ENCODE measurements around the gene PTPRF.

PTPRF gene

GRCh38 chr1:43600033-43601020 lies 69.6 kb downstream of the PTPRF start:
- no peaks in the 10 kb centered on the region for H4K20me1 ChIP-seq (ENCODE audit: insufficient read depth, low read length)
- DNase-seq (no peak), ATAC-seq (ENCODE audit: insufficient read depth, low read depth) (no peak)
- no peaks in the 10 kb centered on the region for H3K9me3 ChIP-seq (ENCODE audit: insufficient read depth, low read length, severe bottlenecking)
- no peaks in the 10 kb centered on the region for H3K36me3 ChIP-seq (ENCODE audit: insufficient read depth, low read length)
- no peak overlapping the region for H2AFZ ChIP-seq (ENCODE audit: low read depth, low read length)
- no peaks in the 10 kb centered on the region for H3K4me1 ChIP-seq (ENCODE audit: insufficient read depth, low read length)
- no peaks in the 10 kb centered on the region for H3K27me3 ChIP-seq (ENCODE audit: insufficient read depth, low read length, poor library complexity)
- H3K9ac ChIP-seq (ENCODE audit: low read depth, low read length): no peak overlapping the region
- no peak for TF ChIP-seq EZH2 (IDR thresholded peaks at IDR 0.05; ENCODE audit: borderline replicate concordance, low read depth, low read length, severe bottlenecking)
- no peak for TF ChIP-seq CTCF (IDR thresholded peaks at IDR 0.05; ENCODE audit: borderline replicate concordance, extremely low read depth, low read length, poor library complexity, severe bottlenecking)
- no peak overlapping the region for H3K4me2 ChIP-seq (ENCODE audit: insufficient read depth, low read length)
- H3K4me3 ChIP-seq (ENCODE audit: low read depth in 1 of 2, low read length in 2 of 2): no peak overlapping the region
- no peak overlapping the region for H3K27ac ChIP-seq (ENCODE audit: low read length)
- H3K79me2 ChIP-seq (ENCODE audit: insufficient read depth, low read length): no peaks in the 10 kb centered on the region

GRCh38 chr1:43602990-43603389 lies 72.3 kb downstream of the PTPRF start:
- H3K36me3 ChIP-seq (ENCODE audit: insufficient read depth, low read length): no peaks in the 10 kb centered on the region
- TF ChIP-seq EZH2 (IDR thresholded peaks at IDR 0.05; ENCODE audit: borderline replicate concordance, low read depth, low read length, severe bottlenecking) (no peak), CTCF (IDR thresholded peaks at IDR 0.05; ENCODE audit: borderline replicate concordance, extremely low read depth, low read length, poor library complexity, severe bottlenecking) (no peak)

GRCh38 chr1:43604192-43604591 lies 73.5 kb downstream of the PTPRF start:
- no peaks in the 10 kb centered on the region for H3K36me3 ChIP-seq (ENCODE audit: insufficient read depth, low read length)
- H2AFZ ChIP-seq (ENCODE audit: low read depth, low read length): no peak overlapping the region
- TF ChIP-seq CTCF (IDR thresholded peaks at IDR 0.05; ENCODE audit: borderline replicate concordance, extremely low read depth, low read length, poor library complexity, severe bottlenecking) (no peak), EZH2 (IDR thresholded peaks at IDR 0.05; ENCODE audit: borderline replicate concordance, low read depth, low read length, severe bottlenecking) (no peak)
- no peaks in the 10 kb centered on the region for H3K27me3 ChIP-seq (ENCODE audit: insufficient read depth, low read length, poor library complexity)
- no peaks in the 10 kb centered on the region for H4K20me1 ChIP-seq (ENCODE audit: insufficient read depth, low read length)
- H3K9me3 ChIP-seq (ENCODE audit: insufficient read depth, low read length, severe bottlenecking): no peaks in the 10 kb centered on the region
- no peaks in the 10 kb centered on the region for H3K79me2 ChIP-seq (ENCODE audit: insufficient read depth, low read length)
- DNase-seq (no peak), ATAC-seq (ENCODE audit: insufficient read depth, low read depth) (no peak)
- no peak overlapping the region for H3K4me2 ChIP-seq (ENCODE audit: insufficient read depth, low read length)
- no peak overlapping the region for H3K4me3 ChIP-seq (ENCODE audit: low read depth in 1 of 2, low read length in 2 of 2)
- H3K9ac ChIP-seq (ENCODE audit: low read depth, low read length): no peak overlapping the region
- no peaks in the 10 kb centered on the region for H3K4me1 ChIP-seq (ENCODE audit: insufficient read depth, low read length)
- no peak overlapping the region for H3K27ac ChIP-seq (ENCODE audit: low read length)

More at GRCh38 chr1:43602990-43603389, 72.3 kb downstream of the PTPRF start:
- H3K4me2 ChIP-seq (ENCODE audit: insufficient read depth, low read length): no peak overlapping the region
- H3K9ac ChIP-seq (ENCODE audit: low read depth, low read length): no peak overlapping the region
- no peak for DNase-seq
- H3K27ac ChIP-seq (ENCODE audit: low read length): no peak overlapping the region
- no peaks in the 10 kb centered on the region for H3K9me3 ChIP-seq (ENCODE audit: insufficient read depth, low read length, severe bottlenecking)
- no peak overlapping the region for H3K4me3 ChIP-seq (ENCODE audit: low read depth in 1 of 2, low read length in 2 of 2)
- no peaks in the 10 kb centered on the region for H3K4me1 ChIP-seq (ENCODE audit: insufficient read depth, low read length)
- ATAC-seq (ENCODE audit: insufficient read depth, low read depth): 0 out of 3 replicates have a peak, but pooled peaks have one; percentile 19
- no peaks in the 10 kb centered on the region for H3K27me3 ChIP-seq (ENCODE audit: insufficient read depth, low read length, poor library complexity)
- H3K79me2 ChIP-seq (ENCODE audit: insufficient read depth, low read length): no peaks in the 10 kb centered on the region
- no peak overlapping the region for H2AFZ ChIP-seq (ENCODE audit: low read depth, low read length)
- H4K20me1 ChIP-seq (ENCODE audit: insufficient read depth, low read length): no peaks in the 10 kb centered on the region
